UCSD-AML1 (cell line): ENCODE data around the gene CGN.

Source experiments
- DNase-seq: peaks from one replicate; lab custom pipeline; 2025; ENCODE audit not compliant: unreplicated experiment; lab: John Stamatoyannopoulos, UW

Gene CGN

GRCh38 chr1:151547119-151547899, 36.1 kb downstream of the CGN start:
- no peak for DNase-seq

DNA sequence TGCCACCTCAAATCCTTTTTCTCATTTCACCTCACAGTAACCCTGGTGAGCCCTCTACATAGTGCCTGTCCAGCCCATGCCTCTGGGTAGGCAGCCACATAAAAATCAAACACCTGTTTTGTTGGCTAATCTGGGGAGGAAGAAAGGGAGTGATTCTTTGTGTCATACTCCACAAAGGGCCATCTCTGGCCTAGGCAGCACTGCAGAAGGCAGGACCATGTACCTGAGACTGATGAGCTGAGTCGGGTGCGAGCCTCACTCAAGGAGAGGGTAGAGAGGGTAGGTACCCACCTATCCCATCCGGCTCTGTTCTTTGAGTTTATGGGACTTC, 36.7 kb downstream of the CGN start:
- DNase-seq, result no peak

DNA sequence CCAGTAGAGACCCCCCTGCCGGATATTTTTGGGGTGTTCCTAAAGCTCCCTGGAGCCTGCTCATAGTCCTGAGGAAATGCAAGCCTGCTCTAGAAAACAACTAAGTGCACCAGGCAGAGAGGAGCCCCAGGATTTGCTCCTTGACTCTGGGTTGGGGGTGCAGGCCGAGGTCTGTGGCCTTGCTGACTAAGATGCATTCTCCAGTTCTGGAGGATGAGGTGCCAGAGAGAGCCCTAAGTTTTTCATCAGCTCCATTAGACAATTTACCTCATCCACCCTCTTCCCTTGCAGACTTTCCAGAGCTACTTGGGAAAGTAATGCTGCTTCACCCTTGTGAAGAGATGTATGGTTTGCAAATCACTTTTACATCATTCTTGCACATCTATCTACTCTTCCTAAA, 38.0 kb downstream of the CGN start:
- no peak for DNase-seq

DNA sequence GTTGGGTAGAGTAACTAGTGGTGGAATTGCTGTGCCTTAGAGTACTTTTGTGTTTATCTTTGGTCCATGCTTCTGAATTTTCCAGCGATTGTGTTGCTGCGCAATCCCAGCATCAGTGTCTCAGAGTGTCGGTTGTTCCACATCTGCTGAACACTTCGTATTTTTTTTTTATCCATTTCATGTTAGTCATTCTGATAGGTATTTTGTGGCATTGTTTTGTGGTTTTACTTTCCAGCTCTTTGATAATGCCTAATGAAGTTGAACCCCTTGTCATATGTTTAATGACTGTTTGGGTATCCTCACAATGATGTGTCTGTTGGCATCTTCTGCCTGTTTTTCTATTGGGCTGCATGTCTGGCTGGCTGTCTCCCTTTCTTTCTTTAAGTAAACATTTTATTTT, 42.5 kb downstream of the CGN start:
- DNase-seq, result no peak

- no peak for DNase-seq
Measured at GRCh38 chr1:151556052-151556451, 44.9 kb downstream of the CGN start.

GRCh38 chr1:151562661-151563060, 51.5 kb downstream of the CGN start:
- DNase-seq, result no peak

DNA sequence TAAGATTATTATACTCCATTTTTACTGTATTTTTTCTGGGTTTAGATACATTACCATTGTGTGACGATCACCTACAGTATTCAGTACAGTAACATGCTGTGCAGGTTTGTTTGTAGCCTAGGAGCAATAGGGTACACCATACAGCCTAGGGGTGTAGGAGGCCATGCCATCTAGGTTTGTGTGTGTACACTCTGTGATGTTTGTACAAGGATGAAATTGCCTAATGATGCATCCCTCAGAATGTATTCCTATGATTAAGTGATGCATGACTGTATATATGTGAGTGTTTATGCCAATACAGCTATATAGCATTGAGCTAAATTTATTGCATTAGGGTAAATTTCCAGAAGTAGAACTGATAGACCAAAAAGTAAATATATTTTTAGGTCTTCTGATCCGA, 52.2 kb downstream of the CGN start:
- DNase-seq, result no peak

GRCh38 chr1:151565502-151566189, 54.5 kb downstream of the CGN start:
- DNase-seq, result no peak

- DNase-seq, result no peak
Measured at GRCh38 chr1:151568626-151569088, 57.5 kb downstream of the CGN start.

- no peak for DNase-seq
Measured at GRCh38 chr1:151570819-151571218, 59.6 kb downstream of the CGN start.

GRCh38 chr1:151574575-151575529, 63.7 kb downstream of the CGN start:
- no peak for DNase-seq

DNA sequence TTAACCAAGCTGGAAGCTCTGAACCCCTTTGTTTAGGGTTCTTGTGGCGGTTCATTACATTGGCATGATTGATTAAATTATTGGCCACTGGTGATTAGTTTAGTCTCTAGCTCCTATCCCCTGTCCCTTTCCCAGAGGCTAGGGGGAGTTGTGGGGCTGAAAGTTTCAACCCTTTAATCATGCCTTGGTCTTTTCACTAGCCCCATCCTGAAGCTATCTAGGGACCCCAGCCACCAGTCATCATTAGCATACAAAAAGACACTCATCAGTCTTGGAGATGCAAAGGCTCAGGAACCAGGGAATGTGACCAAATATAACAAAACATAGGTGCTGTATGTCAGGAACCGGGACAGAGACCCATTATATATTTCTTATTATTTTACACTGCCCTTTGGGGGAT, 66.0 kb downstream of the CGN start:
- no peak for DNase-seq

- DNase-seq, result no peak
Measured at GRCh38 chr1:151578941-151579340, 67.8 kb downstream of the CGN start.

DNA sequence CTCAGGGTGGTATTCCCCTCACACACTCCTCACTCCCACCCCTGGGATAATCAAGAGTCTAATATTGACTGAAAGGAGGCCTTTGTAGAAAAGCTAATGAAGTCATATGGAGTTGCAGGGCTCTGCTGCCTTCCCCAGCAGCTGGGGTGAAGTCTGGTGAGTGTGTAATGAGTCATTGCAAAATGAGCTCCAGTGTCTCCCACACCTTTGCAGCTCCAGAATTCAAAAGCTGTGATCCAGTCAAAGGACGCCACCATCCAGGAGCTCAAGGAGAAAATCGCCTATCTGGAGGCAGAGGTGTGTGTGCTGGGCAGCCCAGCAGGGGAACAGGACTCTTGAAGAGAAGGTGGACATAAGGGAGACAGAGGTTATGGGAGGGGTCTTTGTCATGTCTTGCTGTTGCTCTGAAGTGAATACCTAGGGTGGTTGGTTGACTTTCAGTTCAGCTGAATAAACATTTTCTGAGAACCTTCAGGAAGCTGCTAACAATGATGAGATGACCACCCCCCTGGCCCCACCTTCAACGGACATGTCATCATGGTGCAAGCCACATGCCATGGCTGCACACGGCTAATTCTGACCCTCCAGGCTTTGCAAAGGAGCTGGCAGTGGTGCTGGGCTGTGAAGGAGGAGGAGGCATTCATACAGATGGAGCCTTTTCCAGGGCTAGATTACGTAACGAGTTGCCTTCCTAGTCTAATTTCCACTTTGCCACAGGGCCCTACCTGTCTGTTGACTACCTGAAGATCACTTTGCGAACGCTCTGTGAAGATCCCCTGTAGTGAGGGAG, 68.4 kb downstream of the CGN start:
- DNase-seq, result no peak

DNA sequence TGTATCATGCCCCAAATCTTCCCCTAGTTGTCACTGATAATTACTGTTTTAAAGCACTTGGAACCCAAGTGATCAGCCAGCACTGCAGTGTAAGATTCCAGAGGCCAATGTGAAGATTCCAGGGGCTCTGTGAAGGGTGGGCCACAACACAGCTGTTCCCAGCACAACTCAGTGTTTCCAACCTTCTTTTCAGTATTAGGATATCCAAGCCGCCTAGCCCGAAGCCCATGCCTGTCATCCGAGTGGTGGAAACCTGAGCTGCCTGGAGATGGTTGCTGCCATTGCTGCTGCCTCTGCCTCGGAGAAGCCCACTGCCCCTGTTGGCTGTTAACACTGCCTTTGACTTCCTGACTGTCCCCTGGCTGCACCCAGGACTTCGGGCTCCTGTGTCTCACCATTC, 70.3 kb downstream of the CGN start:
- DNase-seq, result no peak

GRCh38 chr1:151581921-151582320, 70.7 kb downstream of the CGN start:
- no peak for DNase-seq

DNA sequence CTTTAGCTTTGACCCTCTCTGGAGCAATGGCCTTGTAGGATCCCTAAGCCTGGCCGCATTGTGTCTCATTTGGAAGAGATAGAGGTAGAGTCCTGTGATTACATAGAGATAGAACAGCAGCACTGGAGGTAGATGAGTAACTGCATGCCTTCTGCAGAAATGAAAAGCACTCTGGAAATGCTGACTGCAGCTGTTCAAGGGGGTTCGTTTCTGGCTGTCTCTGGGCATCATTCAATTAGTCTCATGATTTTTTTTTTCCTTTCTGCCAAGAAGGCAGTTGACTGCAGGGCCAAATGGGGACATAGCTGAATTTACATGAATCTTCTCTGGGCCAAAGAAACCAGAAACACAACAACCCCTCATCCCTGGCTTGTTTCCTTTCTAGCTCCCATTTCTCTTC, 72.6 kb downstream of the CGN start:
- DNase-seq, result no peak

GRCh38 chr1:151584278-151584677, 73.1 kb downstream of the CGN start:
- DNase-seq, result no peak

- DNase-seq, result no peak
Measured at GRCh38 chr1:151584780-151585179, 73.6 kb downstream of the CGN start.

GRCh38 chr1:151585622-151586021, 74.4 kb downstream of the CGN start:
- no peak for DNase-seq
